Cerebellar cortex (tissue), 1 donor: ENCODE results near the gene SMPDL3B.
"Not testable (repeated sequence)": the region's sequence is repeated elsewhere in the genome, so short reads cannot be mapped to it uniquely, and the experiment has no call there.

Experiments used
- DNase-seq: peaks from one replicate; pipeline ENCODE4 v3.0.0-alpha.2; 2015; ENCODE audit warnings: low spot score

SMPDL3B gene

GRCh38 chr1:27970401-27970800 lies 35.6 kb downstream of the SMPDL3B start:
- DNase-seq, result peak; percentile 64

GRCh38 chr1:27971674-27972073 lies 36.9 kb downstream of the SMPDL3B start:
- peak; percentile 59 for DNase-seq

GRCh38 chr1:27972141-27972540 lies 37.3 kb downstream of the SMPDL3B start:
- no peak for DNase-seq

GRCh38 chr1:27973771-27974416 lies 39.1 kb downstream of the SMPDL3B start:
- no peak for DNase-seq

- no peak for DNase-seq
Observed at GRCh38 chr1:27974417-27974781, 39.6 kb downstream of the SMPDL3B start.

- DNase-seq, result peak; percentile 69
Observed at GRCh38 chr1:27979151-27979858, 44.5 kb downstream of the SMPDL3B start.

- DNase-seq, result no peak
Observed at GRCh38 chr1:27979859-27980201, 45.0 kb downstream of the SMPDL3B start.

- no peak for DNase-seq
Observed at GRCh38 chr1:27980216-27980845, 45.5 kb downstream of the SMPDL3B start.

- peak; percentile 36 for DNase-seq
Observed at GRCh38 chr1:27981145-27981544, 46.3 kb downstream of the SMPDL3B start.

GRCh38 chr1:27990920-27991537 lies 56.2 kb downstream of the SMPDL3B start:
- no peak for DNase-seq

- DNase-seq, result no peak
Observed at GRCh38 chr1:27992276-27992675, 57.5 kb downstream of the SMPDL3B start.

- DNase-seq, result no peak
Observed at GRCh38 chr1:27993241-27993640, 58.4 kb downstream of the SMPDL3B start.

- no peak for DNase-seq
Observed at GRCh38 chr1:27994060-27994459, 59.3 kb downstream of the SMPDL3B start.

- not testable (repeated sequence) for DNase-seq
Observed at GRCh38 chr1:27994526-27994925, 59.7 kb downstream of the SMPDL3B start.

- DNase-seq, result no peak
Observed at GRCh38 chr1:27999055-27999454, 64.3 kb downstream of the SMPDL3B start.

- DNase-seq, result no peak
Observed at GRCh38 chr1:28002600-28002999, 67.8 kb downstream of the SMPDL3B start.

GRCh38 chr1:28003117-28003516 lies 68.3 kb downstream of the SMPDL3B start:
- not testable (repeated sequence) for DNase-seq
